H1 (cell line): ENCODE measurements around the gene CRB2. TPM values are rescaled to one million over a fixed set of nuclear protein-coding genes. Genes with fewer than 3 reads are reported as not detected.

Experiments
- CTCF ChIA-PET: fragments of 300-600 bp; sonication (Branson Sonifier 250); formaldehyde crosslinking; loops from one replicate; lab custom pipeline; 2021; ENCODE audit not compliant: partially characterized antibody; lab: Charles Lee
- POLR2A ChIA-PET: fragments of 300-600 bp; sonication (Branson Sonifier 250); formaldehyde crosslinking; loops from one replicate; lab custom pipeline; 2021; ENCODE audit warnings: inconsistent platforms; ENCODE audit not compliant: partially characterized antibody; lab: Charles Lee
- DNase-seq, 2 experiments: peaks; one replicate each; pipeline versions ENCODE4 v3.0.0 to v3.0.0-alpha.2; 2010 to 2022; ENCODE audit warnings: low spot score in 2 of 2, low read depth in 1 of 2, mixed read lengths in 1 of 2
- FAIRE-seq: peaks from 2 replicates; lab custom pipeline; 2011; peaks lifted over from hg19 to GRCh38; lab: Jason Lieb, UNC
- H2AFZ ChIP-seq: 2 replicates; pipeline ENCODE4 v1.8.1; 2012; ENCODE audit warnings: low read length, inconsistent platforms
- H2AK5ac ChIP-seq: 2 replicates; pipeline ENCODE4 v1.6.1; 2013; ENCODE audit warnings: low read depth, low read length
- H2BK120ac ChIP-seq: replicated peaks from 2 replicates; pipeline ENCODE3; 2013; ENCODE audit warnings: low read depth, low read length, inconsistent platforms
- H2BK12ac ChIP-seq: 2 replicates; pipeline ENCODE4 v1.6.1; 2013; ENCODE audit warnings: low read depth, low read length
- H2BK15ac ChIP-seq: 2 replicates; pipeline ENCODE4 v1.6.1; 2013; ENCODE audit warnings: low read length
- H2BK20ac ChIP-seq: 2 replicates; pipeline ENCODE4 v1.6.1; 2013; ENCODE audit warnings: low read length
- H2BK5ac ChIP-seq: 2 replicates; pipeline ENCODE4 v1.6.1; 2013; ENCODE audit warnings: low read depth, low read length
- H3K14ac ChIP-seq: 2 replicates; pipeline ENCODE4 v1.6.1; 2013; ENCODE audit warnings: inconsistent platforms; ENCODE audit not compliant: insufficient read length
- H3K18ac ChIP-seq: 2 replicates; pipeline ENCODE4 v1.6.1; 2013; ENCODE audit warnings: low read length; ENCODE audit errors: extremely low read depth
- H3K23ac ChIP-seq: 2 replicates; pipeline ENCODE4 v1.6.1; 2013; ENCODE audit warnings: inconsistent platforms; ENCODE audit not compliant: insufficient read length
- H3K23me2 ChIP-seq: 2 replicates; pipeline ENCODE4 v1.6.1; 2013; ENCODE audit warnings: low read depth, low read length
- H3K27ac ChIP-seq: 2 replicates; pipeline ENCODE4 v1.6.1; 2011; ENCODE audit warnings: low read depth, low read length, inconsistent platforms
- H3K27me3 ChIP-seq, 4 experiments: replicated peaks in 1 of 4; 1 replicate in 1 of 4; 2 replicates in 3 of 4; pipeline versions ENCODE4 v1.6.1 to v1.8.1; 2011 to 2013; ENCODE audit warnings: low read length in 3 of 4, mild to moderate bottlenecking in 3 of 4, inconsistent platforms in 2 of 4, mixed read lengths in 2 of 4, moderate library complexity in 1 of 4; ENCODE audit not compliant: control insufficient read depth in 3 of 4, insufficient read depth in 3 of 4; ENCODE audit errors: extremely low read depth in 1 of 4
- H3K36me3 ChIP-seq, 4 experiments: 2 replicates each; pipeline versions ENCODE4 v1.6.1 to v1.8.1; 2011 to 2013; ENCODE audit warnings: mild to moderate bottlenecking in 4 of 4, low read length in 3 of 4, moderate library complexity in 2 of 4, control low read depth in 1 of 4, inconsistent platforms in 1 of 4; ENCODE audit not compliant: insufficient read depth in 4 of 4, control insufficient read depth in 2 of 4
- H3K4ac ChIP-seq: replicated peaks from 2 replicates; pipeline ENCODE3; 2013; ENCODE audit warnings: low read length, low read depth, mixed read lengths, inconsistent platforms; ENCODE audit not compliant: insufficient read length
- H3K4me1 ChIP-seq, 4 experiments: replicated peaks in 1 of 4; 1 replicate in 1 of 4; 2 replicates in 3 of 4; pipeline versions ENCODE4 v1.6.1 to v1.8.1; 2011 to 2013; ENCODE audit warnings: low read length in 3 of 4, inconsistent platforms in 2 of 4, mixed read lengths in 1 of 4; ENCODE audit not compliant: insufficient read depth in 4 of 4, control insufficient read depth in 3 of 4
- H3K4me2 ChIP-seq, 2 experiments: 2 replicates each; pipeline versions ENCODE4 v1.6.1 to v1.8.1; 2011 to 2013; ENCODE audit warnings: low read depth in 2 of 2, low read length in 2 of 2, control low read depth in 1 of 2, inconsistent platforms in 1 of 2, mild to moderate bottlenecking in 1 of 2; ENCODE audit not compliant: insufficient read depth in 1 of 2
- H3K4me3 ChIP-seq, 4 experiments: fragments of 200-600, 300-600 bp in 1 of 4; sonication (generic), shearing (Covaris generic), sonication (Bioruptor Twin) in 1 of 4; 2 replicates each; pipeline versions ENCODE4 v1.5.1 to v1.8.1; 2011 to 2016; ENCODE audit warnings: low read length in 4 of 4, low read depth in 3 of 4, control low read depth in 2 of 4, inconsistent platforms in 2 of 4, mild to moderate bottlenecking in 2 of 4, mixed read lengths in 1 of 4, moderate library complexity in 1 of 4; ENCODE audit not compliant: insufficient read depth in 2 of 4; ENCODE audit errors: extremely low read depth in 1 of 4
- H3K56ac ChIP-seq: replicated peaks from 2 replicates; pipeline ENCODE3; 2013; ENCODE audit warnings: low read depth, mild to moderate bottlenecking, mixed read lengths, low read length, inconsistent platforms; ENCODE audit not compliant: insufficient read length
- H3K79me1 ChIP-seq: 2 replicates; pipeline ENCODE4 v1.6.1; 2013; ENCODE audit warnings: low read depth, low read length, control low read depth
- H3K79me2 ChIP-seq, 2 experiments: 2 replicates each; pipeline versions ENCODE4 v1.6.1 to v1.8.1; 2012 to 2013; ENCODE audit warnings: low read length in 2 of 2, mild to moderate bottlenecking in 2 of 2, inconsistent platforms in 1 of 2; ENCODE audit not compliant: insufficient read depth in 2 of 2, control insufficient read depth in 1 of 2
- H3K9ac ChIP-seq, 4 experiments: replicated peaks in 1 of 4; 1 replicate in 1 of 4; 2 replicates in 3 of 4; pipeline versions ENCODE4 v1.6.1 to v1.8.1; 2011 to 2013; ENCODE audit warnings: low read depth in 3 of 4, low read length in 3 of 4, control low read depth in 2 of 4, mild to moderate bottlenecking in 2 of 4, moderate library complexity in 2 of 4, inconsistent platforms in 1 of 4; ENCODE audit errors: extremely low read depth in 1 of 4
- H3K9me3 ChIP-seq, 2 experiments: 2 replicates each; pipeline versions ENCODE4 v1.6.1 to v1.8.1; 2012 to 2013; ENCODE audit warnings: mild to moderate bottlenecking in 2 of 2, moderate library complexity in 2 of 2, control low read depth in 1 of 2, inconsistent platforms in 1 of 2, low read depth in 1 of 2, low read length in 1 of 2, mixed read lengths in 1 of 2; ENCODE audit not compliant: insufficient read depth in 2 of 2
- H4K20me1 ChIP-seq, 2 experiments: replicated peaks in 1 of 2; 2 replicates each; pipeline versions ENCODE3 to v1.8.1; 2011 to 2013; ENCODE audit warnings: inconsistent platforms in 2 of 2, low read length in 2 of 2, mild to moderate bottlenecking in 1 of 2; ENCODE audit not compliant: insufficient read depth in 2 of 2, control insufficient read depth in 1 of 2
- H4K5ac ChIP-seq: 2 replicates; pipeline ENCODE4 v1.6.1; 2013; ENCODE audit warnings: low read length, low read depth, mixed read lengths, inconsistent platforms; ENCODE audit not compliant: insufficient read length
- H4K8ac ChIP-seq: 2 replicates; pipeline ENCODE4 v1.8.0; 2013; ENCODE audit warnings: mild to moderate bottlenecking, moderate library complexity, low read length, inconsistent platforms; ENCODE audit not compliant: insufficient read depth; ENCODE audit errors: extremely low read depth
- H4K91ac ChIP-seq: replicated peaks from 2 replicates; pipeline ENCODE3; 2013; ENCODE audit warnings: low read length, mixed read lengths, inconsistent platforms; ENCODE audit not compliant: insufficient read length
- BCL11A ChIP-seq, 2 experiments: IDR thresholded peaks; one replicate each; pipeline ENCODE4 v1.6.1; 2011; ENCODE audit warnings: low read depth in 2 of 2, low read length in 2 of 2, mild to moderate bottlenecking in 2 of 2
- CHD2 ChIP-seq: IDR thresholded peaks from 2 replicates; pipeline ENCODE4 v1.6.1; 2012; ENCODE audit warnings: low read length, improper control_type of control experiment
- CTBP2 ChIP-seq: IDR thresholded peaks from 2 replicates; pipeline ENCODE4 v1.7.0; 2011; ENCODE audit warnings: borderline replicate concordance, mild to moderate bottlenecking, moderate library complexity, mixed read lengths, low read length; ENCODE audit not compliant: insufficient read depth, insufficient read length
- SAP30 ChIP-seq: fragments of 300-600 bp; sonication (generic); IDR thresholded peaks from 2 replicates; pipeline ENCODE4 v1.7.1; 2012; ENCODE audit warnings: low read length, moderate library complexity, mild to moderate bottlenecking, inconsistent platforms; ENCODE audit not compliant: insufficient read depth, insufficient replicate concordance
- SP4 ChIP-seq: IDR thresholded peaks from 2 replicates; pipeline ENCODE4 v1.6.1; 2012; ENCODE audit warnings: low read length, inconsistent platforms
- TAF7 ChIP-seq: optimal IDR thresholded peaks from 2 replicates; pipeline ENCODE3; 2011; ENCODE audit warnings: low read depth, mild to moderate bottlenecking, inconsistent platforms, low read length, moderate library complexity, borderline replicate concordance
- USF2 ChIP-seq: IDR thresholded peaks from 2 replicates; pipeline ENCODE4 v1.6.1; 2011; ENCODE audit warnings: low read length, improper control_type of control experiment
- YY1 ChIP-seq: IDR thresholded peaks from 2 replicates; pipeline ENCODE4 v1.6.1; 2011; ENCODE audit warnings: low read depth, mild to moderate bottlenecking, low read length
- WGBS, 2 experiments: shearing (Covaris generic) in 1 of 2; methylation state at CpG; one replicate each; pipeline versions ENCODE4 v1.1.6 to v1.1.7; 2013 to 2015; ENCODE audit warnings: low lambda C conversion rate in 2 of 2, mixed read lengths in 2 of 2, inconsistent platforms in 1 of 2, low coverage in 1 of 2, missing lambda C conversion rate in 1 of 2; ENCODE audit not compliant: insufficient replicate concordance in 2 of 2, insufficient coverage in 1 of 2, insufficient read length in 1 of 2; ENCODE audit errors: extremely low coverage in 1 of 2, missing lambda C conversion rate in 1 of 2; 5-methylcytosine and 5-hydroxymethylcytosine counted together
- polyA plus RNA-seq, 7 experiments: library from polyadenylated mRNA; depleted of rRNA in 3 of 7; stranded (reverse) in 5 of 7; unstranded in 2 of 7; fragments of >200 nt in 5 of 7; fragments of 200-250 nt in 2 of 7; gene quantifications; 1 replicate in 5 of 7; 2 replicates in 1 of 7; 4 replicates in 1 of 7; pipeline versions ENCODE4 v1.2.1 to v1.2.3, GENCODE V29; 2011 to 2013; ENCODE audit warnings: missing spikeins in 2 of 7, mixed read lengths in 2 of 7
- total RNA-seq: library from RNA; stranded (reverse); fragmentation: NEBNext Ultra II Directional; extraction: Animal tissue kit (Norgen Biotek cat#: 25700); gene quantifications from 2 replicates; pipeline ENCODE4 v1.2.1, GENCODE V29; 2021

Gene CRB2
- total and polyA plus RNA-seq, 2 of the 8 experiments (the other 6 are each of a cell fraction or from before 2014, with no cell fraction given) = 4.0 to 8.4 TPM

DNA sequence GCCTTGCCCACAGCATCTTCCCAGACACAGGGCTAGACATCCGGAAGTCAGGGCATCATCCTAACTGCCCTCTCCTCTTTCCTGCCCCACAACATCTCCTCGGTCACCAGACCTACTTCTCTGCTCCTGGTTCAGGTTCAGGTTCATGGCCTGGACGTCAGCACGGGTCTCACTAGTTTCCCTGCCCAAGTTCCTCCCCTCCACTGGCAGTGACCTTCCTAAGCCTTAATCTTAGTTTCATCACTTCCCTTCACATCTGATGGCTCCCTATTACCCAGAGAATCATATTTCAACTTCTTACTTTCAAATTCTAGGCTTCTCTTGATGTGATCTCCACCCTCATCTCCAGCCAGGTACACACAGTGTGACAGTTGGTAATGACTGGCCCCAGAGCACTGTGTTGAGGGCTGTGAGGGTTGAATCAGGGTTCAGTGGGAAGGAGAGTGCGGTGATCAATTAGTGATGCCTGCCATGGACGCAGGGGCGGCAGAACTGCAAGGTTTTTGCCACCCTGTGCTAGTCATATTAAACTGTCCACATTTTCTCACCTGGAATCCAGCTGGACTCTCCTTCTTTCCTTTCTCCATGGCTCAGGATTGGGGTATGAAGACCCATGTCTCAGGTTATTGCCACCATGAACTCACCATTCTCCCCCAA lies 34.3 kb upstream of the CRB2 start:
- WGBS, 2 experiments = 92% methylated on average over 7 of the region's 7 CpGs; no CpG with 5 or more reads in 1 of the 2 experiments
- TF ChIP-seq CTBP2 = no peak
- TF ChIP-seq CHD2 = no peak
- no peak for TF ChIP-seq YY1
- no peak for TF ChIP-seq USF2
- no peak for TF ChIP-seq TAF7
- no peak for TF ChIP-seq SAP30
- TF ChIP-seq SP4 = no peak
- TF ChIP-seq BCL11A (IDR thresholded peaks at IDR 0.05; ENCODE audit: low read depth in 2 of 2, low read length in 2 of 2) = no peak

More for the DNA sequence above, 34.3 kb upstream of the CRB2 start:
- no peak overlapping the region for H4K8ac ChIP-seq
- FAIRE-seq (no peak), DNase-seq (no peak)
- no peak overlapping the region for H2BK5ac ChIP-seq
- H3K27me3 ChIP-seq = peaks cover 0 to 5% (median 0%) of the 10 kb centered on the region in 4 experiments; a peak in 1 of 7 replicates
- H3K4me2 ChIP-seq = no peak overlapping the region
- no peaks in the 10 kb centered on the region for H3K9me3 ChIP-seq
- H3K79me1 ChIP-seq = no peaks in the 10 kb centered on the region
- no peak overlapping the region for H2BK120ac ChIP-seq
- H2BK12ac ChIP-seq = no peak overlapping the region; the same call in 1 of the 2 replicates
- no peak overlapping the region for H3K27ac ChIP-seq
- H2AK5ac ChIP-seq = no peak overlapping the region; the same call in 1 of the 2 replicates
- H3K23ac ChIP-seq = no peak overlapping the region
- H2AFZ ChIP-seq = no peak overlapping the region
- H3K36me3 ChIP-seq = no peaks in the 10 kb centered on the region
- no peak overlapping the region for H3K4me3 ChIP-seq
- 0 out of 2 replicates have a peak overlapping the region, but pooled peaks have one; percentile 72 for H2BK20ac ChIP-seq
- ChIA-PET CTCF (interaction anchor here (1.3 to 5.3 kb wide), 3 partner anchors 21 to 183 kb away, joined by 3 to 29 read pairs (median 3); no protein-coding TSS in a partner anchor), POLR2A (no interaction called here)
- peaks cover 0 to 7% (median 4%) of the 10 kb centered on the region in 4 experiments; a peak in 6 of 7 replicates for H3K4me1 ChIP-seq
- no peak overlapping the region for H3K56ac ChIP-seq
- no peak overlapping the region for H3K4ac ChIP-seq
- H3K79me2 ChIP-seq = no peaks in the 10 kb centered on the region
- H3K23me2 ChIP-seq = no peaks in the 10 kb centered on the region; the same call in 1 of the 2 replicates
- no peaks in the 10 kb centered on the region for H4K20me1 ChIP-seq
- H3K14ac ChIP-seq = no peak overlapping the region
- no peak overlapping the region for H3K9ac ChIP-seq
- H4K5ac ChIP-seq = no peak overlapping the region
- H3K18ac ChIP-seq = no peak overlapping the region
- no peak overlapping the region for H2BK15ac ChIP-seq
- no peak overlapping the region for H4K91ac ChIP-seq
